ENCODE data around the gene AQR.
"Not testable (repeated sequence)": the region's sequence is repeated elsewhere in the genome, so short reads cannot be mapped to it uniquely, and the experiment has no call there.

Gene AQR

DNA sequence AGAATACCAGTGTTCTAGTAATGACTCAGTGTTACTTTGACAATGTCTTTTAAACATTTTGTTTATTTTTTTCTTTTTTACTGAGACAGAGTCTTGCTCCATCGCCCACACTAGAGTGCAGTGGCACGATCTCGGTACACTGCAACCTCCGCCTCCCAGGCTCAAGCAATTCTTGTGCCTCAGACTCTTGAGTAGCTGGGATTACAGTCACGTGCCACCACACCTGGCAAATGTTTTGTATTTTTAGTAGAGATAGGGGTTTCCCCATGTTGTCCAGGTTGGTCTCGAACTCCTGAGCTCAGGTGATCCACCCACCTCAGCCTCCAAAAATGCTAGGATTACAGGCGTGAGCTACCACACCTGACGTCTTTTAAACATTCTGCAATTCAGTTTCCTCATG, 15.7 kb downstream of the AQR start:
- no peak for FAIRE-seq

DNA sequence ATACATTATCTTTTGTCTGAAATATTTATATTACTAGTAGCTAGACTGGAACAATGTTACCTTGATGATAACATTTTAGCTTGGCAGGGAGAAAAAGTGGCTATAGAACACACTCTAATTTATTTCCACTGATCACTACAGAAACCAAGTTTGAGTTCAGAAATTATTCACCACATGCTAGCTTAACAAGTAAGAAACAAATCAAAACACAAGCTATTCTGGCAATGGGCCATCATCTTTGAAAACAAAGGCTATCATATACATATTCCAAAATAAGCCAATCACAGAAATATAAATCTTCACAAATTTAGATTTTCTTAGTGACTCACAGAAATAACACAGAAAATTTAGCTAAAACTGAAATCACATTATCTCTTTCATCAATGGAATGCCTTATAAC, 17.1 kb downstream of the AQR start:
- DNase-seq (ENCODE audit: low spot score) (no peak), FAIRE-seq (no peak)

More for the DNA sequence above, 15.7 kb downstream of the AQR start:
- no peak for DNase-seq (ENCODE audit: low spot score)

- FAIRE-seq (no peak), DNase-seq (ENCODE audit: low spot score) (no peak)
Measured at GRCh38 chr15:34951993-34952392, 17.5 kb downstream of the AQR start.

DNA sequence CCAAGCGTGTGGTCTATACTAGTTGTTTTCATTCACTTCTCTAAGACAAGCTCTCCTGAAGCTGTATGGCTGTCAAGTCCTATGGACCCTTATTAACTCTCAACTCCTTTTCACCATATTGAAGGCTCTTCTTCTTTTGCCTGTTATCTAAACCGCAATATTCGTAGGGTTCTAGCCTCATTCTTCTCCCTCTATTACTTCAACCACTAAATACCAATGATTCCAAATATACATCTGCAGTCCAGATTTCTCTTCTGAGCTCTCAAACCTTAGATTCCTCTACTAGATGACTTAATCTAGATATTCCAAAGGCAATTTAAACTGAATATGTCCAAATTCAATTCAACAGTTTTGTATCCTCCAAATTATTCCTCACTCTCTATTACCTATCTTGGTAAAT, 24.6 kb downstream of the AQR start:
- DNase-seq (ENCODE audit: low spot score) (no peak), FAIRE-seq (no peak)

GRCh38 chr15:34943711-34944110, 25.8 kb downstream of the AQR start:
- no peak for DNase-seq (ENCODE audit: low spot score)
- no peak for FAIRE-seq

GRCh38 chr15:34943264-34943663, 26.3 kb downstream of the AQR start:
- DNase-seq (ENCODE audit: low spot score); FAIRE-seq: not testable (repeated sequence)

DNA sequence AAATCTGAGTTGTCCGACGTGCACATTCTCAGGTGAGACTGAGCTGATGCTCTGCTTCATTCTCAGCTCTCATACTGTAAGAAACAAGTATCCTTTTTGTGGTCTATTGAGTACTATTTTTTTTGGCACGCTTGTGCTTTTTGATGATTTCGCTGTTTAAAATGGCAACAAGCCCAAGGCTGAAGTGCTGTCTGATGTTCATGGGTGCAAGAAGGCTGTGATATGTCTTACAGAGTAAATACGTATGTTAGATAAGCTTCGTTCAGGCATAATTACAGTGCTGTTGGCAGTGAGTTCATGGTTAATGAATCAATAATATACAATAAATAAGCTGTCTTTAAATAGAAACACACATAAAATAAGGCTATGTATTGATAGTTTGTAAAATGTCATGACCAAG, 27.2 kb downstream of the AQR start:
- no peak for DNase-seq (ENCODE audit: low spot score)
- no peak for FAIRE-seq

DNA sequence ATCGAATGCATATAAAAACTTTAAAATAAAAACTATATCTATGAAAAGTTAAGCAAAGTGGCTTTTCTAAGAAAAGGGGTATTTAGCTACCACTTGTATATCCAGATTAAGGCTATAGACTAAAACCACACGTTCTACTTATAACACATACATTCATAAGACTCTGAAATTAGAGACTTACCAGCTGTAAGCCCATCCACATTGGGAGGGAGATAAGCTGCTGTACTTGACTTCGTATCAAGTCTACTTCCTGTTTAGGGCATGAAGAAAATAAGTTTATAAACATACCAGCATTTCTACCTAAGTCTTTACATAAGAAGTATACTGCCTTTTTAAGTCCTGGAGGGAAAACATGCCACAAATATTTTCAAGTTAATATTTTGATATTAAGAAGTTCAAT, 27.7 kb downstream of the AQR start:
- DNase-seq (ENCODE audit: low spot score) (no peak), FAIRE-seq (no peak)

GRCh38 chr15:34941185-34941698, 28.3 kb downstream of the AQR start:
- FAIRE-seq (no peak), DNase-seq (ENCODE audit: low spot score) (no peak)

- no peak for FAIRE-seq
- DNase-seq (ENCODE audit: low spot score): no peak
Measured at GRCh38 chr15:34933432-34933975, 36.0 kb downstream of the AQR start.

DNA sequence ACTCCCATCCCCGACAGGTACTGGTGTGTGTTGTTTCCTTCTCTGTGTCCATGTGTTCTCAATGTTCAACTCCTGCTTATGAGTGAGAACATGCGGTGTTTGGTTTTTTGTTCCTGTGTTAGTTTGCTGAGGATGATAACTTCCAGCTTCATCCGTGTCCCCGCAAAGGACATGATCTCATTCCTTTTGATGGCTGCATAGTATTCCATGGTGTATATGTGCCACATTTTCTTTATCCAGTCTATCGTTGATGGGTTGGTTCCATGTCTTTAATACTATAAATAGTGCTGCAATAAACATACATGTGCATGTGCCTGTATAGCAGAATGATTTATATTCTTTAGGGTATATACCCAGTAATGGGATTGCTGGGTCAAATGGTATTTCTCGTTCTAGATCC, 41.2 kb downstream of the AQR start:
- FAIRE-seq: not testable (repeated sequence)

DNA sequence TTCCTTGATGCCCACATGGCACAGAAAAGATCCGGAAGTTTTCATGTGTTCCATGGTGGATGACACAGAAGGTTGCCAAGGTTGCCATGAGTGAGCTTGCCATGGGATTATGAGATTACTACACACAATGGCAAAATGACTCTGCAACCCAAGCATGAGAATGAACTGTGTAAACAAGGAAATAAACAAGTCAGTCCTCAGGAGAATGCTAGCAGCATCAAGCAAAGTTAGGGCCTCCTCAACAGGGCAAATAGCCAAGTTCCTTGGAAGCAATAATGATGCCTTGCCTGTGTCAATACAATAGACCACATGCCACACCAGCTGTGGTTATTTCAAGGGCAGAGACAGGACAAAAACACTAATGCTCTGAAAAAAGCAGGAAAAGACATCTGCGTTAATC, 41.8 kb downstream of the AQR start:
- DNase-seq (ENCODE audit: low spot score): no peak
- FAIRE-seq: no peak

More for the DNA sequence above, 41.2 kb downstream of the AQR start:
- not testable (repeated sequence) for DNase-seq (ENCODE audit: low spot score)

DNA sequence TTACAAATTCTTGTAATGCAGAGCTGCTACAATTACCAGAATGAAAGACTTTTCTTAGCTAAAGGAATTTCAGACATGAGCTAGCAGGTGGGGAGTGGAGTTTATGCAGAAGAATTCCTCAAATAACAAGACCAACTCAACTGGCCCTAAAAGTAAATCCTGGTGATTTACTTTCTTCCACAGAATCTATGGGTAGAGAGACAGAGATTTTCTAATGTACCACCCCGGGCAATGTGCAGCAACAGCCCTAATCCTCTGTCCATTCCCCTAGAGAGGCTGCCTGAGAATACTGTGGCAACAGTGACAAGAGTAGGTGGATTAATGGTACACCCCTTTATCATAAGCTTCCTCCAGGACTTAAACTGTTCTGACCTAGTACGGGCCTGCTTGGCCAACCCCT, 55.2 kb downstream of the AQR start:
- no peak for FAIRE-seq

DNA sequence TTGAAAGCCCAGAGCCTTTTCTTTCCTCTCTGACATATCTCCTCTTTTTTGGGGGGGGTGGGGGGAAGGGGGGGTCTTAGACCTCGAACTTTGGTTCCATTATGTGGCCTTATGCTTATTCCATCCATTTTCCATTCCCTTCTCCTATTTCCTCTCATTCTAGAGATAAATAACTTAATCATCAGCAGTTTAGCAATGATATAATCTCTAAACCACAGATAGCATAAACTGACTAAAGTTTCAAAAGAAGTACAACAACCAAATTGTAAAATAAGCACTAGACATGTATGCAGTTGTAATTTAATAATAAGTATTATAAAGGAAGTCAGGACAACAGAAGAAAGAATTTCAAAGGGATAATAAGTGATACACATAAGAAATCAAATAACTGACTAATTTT, 64.5 kb downstream of the AQR start:
- DNase-seq (ENCODE audit: low spot score) (no peak), FAIRE-seq (no peak)

More for the DNA sequence above, 55.2 kb downstream of the AQR start:
- DNase-seq (ENCODE audit: low spot score): no peak

DNA sequence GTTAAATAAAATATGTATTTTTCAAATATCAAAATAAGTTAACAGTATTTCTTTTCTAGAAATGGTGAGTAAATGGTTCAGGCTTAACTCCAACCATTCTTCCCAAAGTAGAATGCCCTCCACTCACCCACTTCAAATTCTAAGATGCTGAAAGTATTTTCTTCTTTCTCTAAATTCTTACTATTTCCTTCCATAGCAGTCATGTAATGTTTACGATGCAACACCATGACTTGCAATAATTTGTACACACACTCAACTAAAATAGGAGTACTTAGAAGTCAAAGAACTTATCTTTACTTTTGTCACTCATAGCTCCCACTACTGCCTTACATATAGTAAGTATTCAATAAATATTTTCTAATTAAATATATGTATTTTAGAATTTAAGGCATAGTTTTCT, 65.0 kb downstream of the AQR start:
- FAIRE-seq (no peak), DNase-seq (ENCODE audit: low spot score) (no peak)

GRCh38 chr15:34900748-34901147, 68.8 kb downstream of the AQR start:
- DNase-seq (ENCODE audit: low spot score) (no peak), FAIRE-seq (no peak)

DNA sequence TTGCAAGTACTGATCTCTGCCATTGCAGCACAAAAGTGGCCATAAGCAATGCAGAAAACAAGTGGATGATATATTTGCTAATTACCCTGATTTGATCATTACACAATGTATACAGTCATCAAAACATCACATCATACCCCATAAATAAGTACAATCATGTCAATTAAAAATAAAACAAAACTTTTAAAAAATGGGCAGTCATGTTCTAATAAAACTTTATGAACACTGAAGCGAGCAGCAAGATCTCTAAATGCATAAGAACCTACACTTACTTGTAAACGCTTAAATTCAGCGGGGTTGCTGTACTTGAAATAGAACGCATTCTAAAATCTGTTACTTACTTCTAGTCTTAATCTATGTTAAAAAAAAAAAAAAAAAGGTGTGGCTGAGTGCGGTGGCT, 73.4 kb downstream of the AQR start:
- no peak for DNase-seq (ENCODE audit: low spot score)
- no peak for FAIRE-seq

GRCh38 chr15:34893967-34894366, 75.6 kb downstream of the AQR start:
- DNase-seq (ENCODE audit: low spot score) (no peak), FAIRE-seq (no peak)

DNA sequence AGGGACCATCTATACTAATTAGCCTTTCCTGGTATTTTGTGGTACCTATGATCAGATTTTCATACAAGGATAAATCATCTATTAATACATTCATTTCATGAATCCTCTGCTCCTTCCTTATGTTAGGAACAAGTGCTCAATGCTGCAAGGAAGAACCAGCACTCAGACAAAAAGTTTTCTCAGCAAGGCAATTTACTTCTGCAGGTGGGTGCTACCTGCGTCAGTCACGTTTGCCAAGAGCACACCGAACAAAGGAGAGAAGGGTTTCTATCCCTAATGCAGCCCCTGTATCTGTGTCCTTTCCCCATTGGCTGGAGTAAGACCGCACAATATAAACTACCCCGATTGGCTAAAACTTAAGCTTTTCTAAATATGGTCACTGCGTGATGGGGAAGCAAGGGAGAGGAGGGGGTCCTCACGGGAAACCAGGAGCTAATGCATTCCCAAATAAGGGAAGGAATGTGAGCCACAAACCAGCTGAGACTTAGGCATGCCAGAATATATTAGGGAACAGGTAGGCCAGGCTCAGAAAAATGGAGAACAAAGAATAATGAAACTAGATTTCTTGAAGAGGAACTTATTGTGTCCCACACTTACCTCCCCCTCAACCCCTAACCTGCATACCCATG, 76.5 kb downstream of the AQR start:
- DNase-seq (ENCODE audit: low spot score): no peak
- no peak for FAIRE-seq

DNA sequence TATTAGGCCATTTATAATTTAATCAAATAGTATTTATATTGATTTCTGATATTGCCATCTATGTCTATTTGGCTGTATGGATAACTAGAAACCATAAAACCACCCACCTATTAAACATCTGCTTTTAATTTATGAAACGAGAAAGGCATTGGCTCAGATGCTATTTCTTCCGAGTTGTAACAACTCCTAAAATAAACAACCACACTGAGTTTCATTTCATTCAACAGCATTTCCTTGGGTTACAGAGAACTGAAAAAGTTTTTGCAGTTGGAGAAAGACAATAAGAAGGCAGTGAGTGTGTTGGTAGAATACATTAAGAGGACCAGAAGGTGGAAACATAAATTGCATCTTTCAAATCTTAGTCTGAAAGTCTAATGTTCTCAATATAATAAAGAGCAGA, 79.1 kb downstream of the AQR start:
- DNase-seq (ENCODE audit: low spot score) (no peak), FAIRE-seq (no peak)

DNA sequence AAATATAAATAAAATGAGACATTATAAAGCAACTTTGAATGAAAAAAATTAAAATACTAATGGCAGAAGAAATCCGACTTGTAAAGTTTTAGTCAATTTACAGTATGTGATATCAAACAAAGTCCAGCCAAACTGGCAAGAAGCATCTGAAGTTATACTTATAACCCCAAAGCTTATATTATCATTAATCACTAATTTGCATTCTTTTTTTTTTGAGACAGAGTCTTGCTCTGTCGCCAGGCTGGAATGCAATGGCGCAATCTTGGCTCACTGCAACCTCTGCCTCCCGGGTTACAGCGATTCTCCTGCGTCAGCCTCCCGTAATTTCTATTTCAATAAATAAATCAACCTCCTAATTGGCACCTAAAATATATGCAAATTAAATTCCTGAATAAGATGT, 80.1 kb downstream of the AQR start:
- DNase-seq (ENCODE audit: low spot score): no peak
- FAIRE-seq: no peak

DNA sequence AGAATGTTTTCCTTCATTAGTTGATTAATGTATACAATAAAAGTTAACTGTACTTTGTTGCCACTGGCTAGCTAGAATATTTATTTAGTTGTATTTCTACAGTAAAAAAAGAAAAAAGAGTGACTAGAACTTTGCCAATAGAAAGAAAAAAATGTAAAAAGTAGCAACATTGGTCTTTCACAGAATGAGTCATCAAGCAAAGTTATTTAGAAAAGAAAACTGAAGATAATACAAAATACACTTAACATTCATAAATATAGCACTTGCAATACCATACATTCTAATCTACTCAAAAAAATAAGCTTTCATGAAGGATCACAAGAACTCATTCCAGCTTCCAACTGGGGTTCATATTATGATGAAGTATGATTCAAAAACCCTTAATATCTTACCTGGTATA, 83.4 kb downstream of the AQR start:
- DNase-seq (ENCODE audit: low spot score) (no peak), FAIRE-seq (no peak)

- FAIRE-seq: no peak
- DNase-seq (ENCODE audit: low spot score): no peak
Measured at GRCh38 chr15:34883633-34884032, 85.9 kb downstream of the AQR start.

All from urothelium cell line (cell line).